B cell (primary cell): ENCODE results near the gene MAP2K5. TPM values are rescaled to one million over a fixed set of nuclear protein-coding genes. Genes with fewer than 3 reads are reported as not detected.

ENCODE experiments used
- ATAC-seq: fragments of 200-7000 bp; cut with Tn5 transposase; one replicate; pipeline ENCODE4 v1.10.0; 2021; ENCODE audit warnings: low read depth, mild to moderate bottlenecking, moderate number of reproducible peaks, moderate library complexity
- CTCF ChIA-PET: fragments of 350-600 bp; sonication (Branson Sonifier 250); formaldehyde crosslinking; loops from one replicate; lab custom pipeline; 2021; ENCODE audit warnings: antibody characterized with exemption, inconsistent platforms; lab: Charles Lee
- POLR2A ChIA-PET: fragments of 350-600 bp; sonication (Branson Sonifier 250); formaldehyde crosslinking; loops from one replicate; lab custom pipeline; 2021; ENCODE audit warnings: antibody characterized with exemption; lab: Charles Lee
- DNase-seq: peaks from one replicate; pipeline ENCODE4 v3.0.0; 2013
- H2AFZ ChIP-seq: 2 replicates; pipeline ENCODE4 v1.6.1; 2012; ENCODE audit warnings: mild to moderate bottlenecking, low read depth, low read length; ENCODE audit not compliant: insufficient read depth, poor library complexity, severe bottlenecking
- H3K27ac ChIP-seq, 2 donors: 1 replicate in 1 of 2; 2 replicates in 1 of 2; pipeline ENCODE4 v1.5.1; 2012 to 2013; ENCODE audit warnings: low read length in 2 of 2, mild to moderate bottlenecking in 2 of 2, moderate library complexity in 1 of 2
- H3K27me3 ChIP-seq, 4 experiments: fragments of 200-600 bp in 1 of 4; sonication (generic) in 1 of 4; replicated peaks in 1 of 4; 1 replicate in 2 of 4; 2 replicates in 2 of 4; pipeline versions ENCODE4 v1.6.1 to v1.7.0; 2013 to 2016; ENCODE audit warnings: low read length in 3 of 4, mild to moderate bottlenecking in 2 of 4, mixed read lengths in 1 of 4, moderate library complexity in 1 of 4; ENCODE audit not compliant: insufficient read depth in 4 of 4, control insufficient read depth in 3 of 4; ENCODE audit errors: control extremely low read depth in 1 of 4
- H3K36me3 ChIP-seq, 2 experiments: replicated peaks in 1 of 2; 1 replicate in 1 of 2; 2 replicates in 1 of 2; pipeline versions ENCODE4 v1.6.1 to v1.7.1; 2013; ENCODE audit warnings: low read length in 1 of 2; ENCODE audit not compliant: insufficient read depth in 2 of 2, control insufficient read depth in 1 of 2; ENCODE audit errors: control extremely low read depth in 1 of 2, extremely low read depth in 1 of 2
- H3K4me1 ChIP-seq, 2 donors: fragments of 200-600 bp in 1 of 2; sonication (generic) in 1 of 2; 1 replicate in 1 of 2; 2 replicates in 1 of 2; pipeline versions ENCODE4 v1.5.1 to v1.6.1; 2013 to 2017; ENCODE audit warnings: low read length in 2 of 2; ENCODE audit not compliant: control insufficient read depth in 2 of 2, insufficient read depth in 2 of 2
- H3K4me2 ChIP-seq: replicated peaks from 2 replicates; pipeline ENCODE3; 2012; ENCODE audit warnings: mild to moderate bottlenecking, low read depth, low read length; ENCODE audit not compliant: poor library complexity, severe bottlenecking
- H3K4me3 ChIP-seq, 5 experiments: fragments of 200-600 bp in 1 of 5; sonication (generic) in 1 of 5; 1 replicate in 3 of 5; 2 replicates in 2 of 5; pipeline versions ENCODE4 v1.5.1 to v1.7.0; 2011 to 2016; ENCODE audit warnings: low read length in 4 of 5, mild to moderate bottlenecking in 4 of 5, low read depth in 2 of 5, control low read depth in 1 of 5, moderate library complexity in 1 of 5; ENCODE audit not compliant: insufficient read depth in 1 of 5; ENCODE audit errors: control extremely low read depth in 1 of 5, extremely low read depth in 1 of 5
- H3K79me2 ChIP-seq: fragments of 200-600 bp; sonication (generic); one replicate; pipeline ENCODE4 v1.6.0; 2016; ENCODE audit warnings: low read length; ENCODE audit not compliant: control insufficient read depth, insufficient read depth
- H3K9ac ChIP-seq: fragments of 200-600 bp; sonication (generic); 2 replicates; pipeline ENCODE4 v1.6.1; 2017; ENCODE audit warnings: mild to moderate bottlenecking, low read length, moderate library complexity
- H3K9me3 ChIP-seq, 3 donors: one replicate each; pipeline versions ENCODE4 v1.6.1 to v1.7.1; 2013; ENCODE audit warnings: low read length in 2 of 3; ENCODE audit not compliant: control insufficient read depth in 2 of 3, insufficient read depth in 1 of 3; ENCODE audit errors: control extremely low read depth in 1 of 3
- H4K20me1 ChIP-seq: 2 replicates; pipeline ENCODE4 v1.6.0; 2012; ENCODE audit warnings: mild to moderate bottlenecking, low read length; ENCODE audit not compliant: insufficient read depth, control insufficient read depth, poor library complexity, severe bottlenecking
- H3K27ac Mint-ChIP-seq: one replicate; pipeline ENCODE4 v1.8.0; 2021; ENCODE audit warnings: mixed read lengths
- H3K27me3 Mint-ChIP-seq: one replicate; pipeline ENCODE4 v1.8.0; 2021; ENCODE audit warnings: mixed read lengths
- H3K4me1 Mint-ChIP-seq: one replicate; pipeline ENCODE4 v1.8.0; 2021; ENCODE audit warnings: mixed read lengths
- H3K4me3 Mint-ChIP-seq: one replicate; pipeline ENCODE4 v1.8.0; 2021; ENCODE audit warnings: mixed read lengths
- H3K9me3 Mint-ChIP-seq: one replicate; pipeline ENCODE4 v1.8.0; 2022; ENCODE audit warnings: mixed read lengths; ENCODE audit not compliant: insufficient read depth
- CTCF ChIP-seq: fragments of 200-600 bp; IDR thresholded peaks from one replicate; pipeline ENCODE4 v1.8.0; 2022; ENCODE audit warnings: antibody characterized with exemption, mild to moderate bottlenecking
- EZH2 ChIP-seq: IDR thresholded peaks from 2 replicates; pipeline ENCODE4 v1.6.1; 2012; ENCODE audit warnings: borderline replicate concordance, low read depth, mild to moderate bottlenecking, moderate library complexity, low read length; ENCODE audit not compliant: insufficient read depth, poor library complexity, severe bottlenecking
- WGBS: methylation state at CpG from one replicate; pipeline ENCODE4 v1.1.5; 2013; ENCODE audit warnings: missing lambda C conversion rate; ENCODE audit not compliant: insufficient coverage; 5-methylcytosine and 5-hydroxymethylcytosine counted together
- intact Hi-C: fragments of 100-400 bp; cut with micrococcal nuclease; formaldehyde crosslinking; loops from one replicate; pipeline ENCODE4 v1.10.0; 2022
- polyA plus RNA-seq: library from polyadenylated mRNA; depleted of rRNA; stranded (reverse); fragments of >200 nt; gene quantifications from 2 replicates; pipeline ENCODE4 v1.2.3, GENCODE V29; 2012
- total RNA-seq, 2 donors: library from RNA; stranded (reverse); fragments of 120-200 nt in 1 of 2; gene quantifications; 1 replicate in 1 of 2; 2 replicates in 1 of 2; pipeline versions ENCODE4 v1.2.3 to v1.2.4, GENCODE V29; 2013 to 2022

The MAP2K5 gene
- total and polyA plus RNA-seq, 2 donors (not counting 1 experiment from before 2014, with no cell fraction given): 11.1 to 40.0 TPM

GRCh38 chr15:67808821-67809220 is 266.3 kb downstream of the MAP2K5 start:
- Histone ChIP-seq H3K4me1 (peaks cover 0 to under 1% of the 10 kb centered on the region in 2 donors), H3K27ac (no peak overlapping the region), H3K4me2 (no peak overlapping the region), H4K20me1 (no peaks in the 10 kb centered on the region), H3K9ac (no peak overlapping the region), H3K36me3 (peaks cover 0 to 4% of the 10 kb centered on the region in 2 experiments), H2AFZ (no peak overlapping the region), H3K9me3 (no peaks in the 10 kb centered on the region), H3K79me2 (no peaks in the 10 kb centered on the region), H3K4me3 (no peak overlapping the region), H3K27me3 (peaks cover 0 to 11% (median 0%) of the 10 kb centered on the region in 4 experiments)
- TF ChIP-seq CTCF (no peak), EZH2 (no peak)
- 95% methylated on average over 7 of the region's 7 CpGs for WGBS
- Mint-ChIP-seq H3K27me3 (peaks cover 3% of the 10 kb centered on the region), H3K4me3 (no peak overlapping the region), H3K27ac (no peak overlapping the region), H3K9me3 (no peaks in the 10 kb centered on the region), H3K4me1 (no peaks in the 10 kb centered on the region)
- intact Hi-C loops: no loop called here
- ATAC-seq (no peak), DNase-seq (no peak)
- CTCF ChIA-PET: no interaction called here
- POLR2A ChIA-PET: no interaction called here

GRCh38 chr15:67809441-67809840 is 266.9 kb downstream of the MAP2K5 start:
- POLR2A ChIA-PET: no interaction called here

More at GRCh38 chr15:67809441-67809840, 266.9 kb downstream of the MAP2K5 start:
- no peak for TF ChIP-seq EZH2
- TF ChIP-seq CTCF: no peak
- peaks cover 0 to 11% (median 0%) of the 10 kb centered on the region in 4 experiments for H3K27me3 ChIP-seq
- 96% methylated on average over 5 of the region's 5 CpGs for WGBS
- Mint-ChIP-seq H3K4me1 (no peaks in the 10 kb centered on the region), H3K27ac (no peak overlapping the region), H3K9me3 (no peaks in the 10 kb centered on the region), H3K4me3 (no peak overlapping the region), H3K27me3 (peaks cover 3% of the 10 kb centered on the region)
- H3K27ac ChIP-seq: no peak overlapping the region
- no peaks in the 10 kb centered on the region for H3K9me3 ChIP-seq
- no peak overlapping the region for H3K4me3 ChIP-seq
- no peak overlapping the region for H2AFZ ChIP-seq
- no peak for DNase-seq
- intact Hi-C loops: no loop called here
- CTCF ChIA-PET: interaction anchor here (1.0 kb wide), 1 partner anchor 32 kb away, joined by 3 read pairs; no protein-coding TSS in a partner anchor
- H3K9ac ChIP-seq: no peak overlapping the region
- H4K20me1 ChIP-seq: no peaks in the 10 kb centered on the region
- no peaks in the 10 kb centered on the region for H3K4me1 ChIP-seq
- H3K79me2 ChIP-seq: no peaks in the 10 kb centered on the region
- H3K36me3 ChIP-seq: peaks cover 0 to 2% of the 10 kb centered on the region in 2 experiments
- H3K4me2 ChIP-seq: no peak overlapping the region
- no peak for ATAC-seq
